Colonic mucosa (tissue), 4 donors: Measurements from ENCODE around the gene SHMT1. TPM values are rescaled to one million over a fixed set of nuclear protein-coding genes. Genes with fewer than 3 reads are reported as not detected.

Experiments used
- DNase-seq: peaks from one replicate; pipeline ENCODE4 v3.0.0-alpha.2; 2020
- H3K27ac ChIP-seq: fragments of 200-600 bp; one replicate; pipeline ENCODE4 v1.8.0; 2021
- H3K27me3 ChIP-seq: fragments of 200-600 bp; one replicate; pipeline ENCODE4 v1.8.0; 2021
- H3K36me3 ChIP-seq: fragments of 200-600 bp; one replicate; pipeline ENCODE4 v1.8.0; 2021
- H3K4me1 ChIP-seq: fragments of 200-600 bp; one replicate; pipeline ENCODE4 v1.8.0; 2021; ENCODE audit warnings: mild to moderate bottlenecking
- H3K4me3 ChIP-seq: fragments of 200-600 bp; one replicate; pipeline ENCODE4 v1.8.0; 2021
- H3K9ac ChIP-seq, 2 donors: one replicate each; pipeline ENCODE4 v1.7.0; 2013; ENCODE audit warnings: control low read depth in 2 of 2, low read depth in 2 of 2, low read length in 2 of 2
- H3K9me3 ChIP-seq: fragments of 200-600 bp; one replicate; pipeline ENCODE4 v1.8.0; 2021
- CTCF ChIP-seq: fragments of 200-600 bp; IDR thresholded peaks from one replicate; pipeline ENCODE4 v1.8.0; 2022; ENCODE audit warnings: antibody characterized with exemption, mild to moderate bottlenecking
- intact Hi-C: fragments of 100-400 bp; cut with DNase I; formaldehyde crosslinking; loops from one replicate; pipeline ENCODE4 v1.14.1; 2022
- microRNA-seq: library from miRNA; unstranded; fragments of <30 nt; microRNA quantifications from one replicate; pipeline ENCODE4, GENCODE V29; 2019
- total RNA-seq, 2 donors: library from RNA; stranded (reverse); fragmentation: NEBNext Ultra II Directional in 1 of 2; extraction: Animal tissue kit (Norgen Biotek cat#: 25700) in 1 of 2; gene quantifications; one replicate each; pipeline ENCODE4 v1.2.1, GENCODE V29; 2021
- donor health status: healthy.
- donor health status: DM: no; HTN: no; CAD: no.
- donor health status: DM: no; HTN: no; CAD: no.

Gene SHMT1
- total RNA-seq, 2 donors from 2014 or later = 41.4 to 58.0 TPM

DNA sequence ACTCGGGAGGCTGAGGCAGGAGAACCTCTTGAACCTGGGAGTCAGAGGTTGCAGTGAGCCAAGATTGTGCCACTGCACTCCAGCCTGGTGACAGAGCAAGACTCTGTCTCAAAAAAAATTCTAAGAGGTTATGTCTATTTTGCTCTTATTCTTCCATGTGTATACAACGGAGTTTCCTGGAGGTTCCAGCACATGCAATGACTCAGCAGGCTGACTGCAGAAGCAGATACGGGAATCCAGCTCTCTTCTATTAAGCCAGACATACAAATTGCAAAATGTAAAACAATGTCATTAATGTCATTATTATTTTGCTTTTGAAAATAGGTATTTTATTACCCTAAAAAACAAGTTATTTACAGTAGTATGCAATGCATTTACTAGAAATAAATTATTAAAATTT lies 84.5 kb downstream of the SHMT1 start:
- Histone ChIP-seq H3K9ac (no peak overlapping the region), H3K4me1 (no peaks in the 10 kb centered on the region), H3K9me3 (no peaks in the 10 kb centered on the region), H3K36me3 (no peaks in the 10 kb centered on the region), H3K4me3 (no peak overlapping the region), H3K27me3 (no peaks in the 10 kb centered on the region), H3K27ac (no peak overlapping the region)
- DNase-seq = no peak
- intact Hi-C loops = no loop called here
- TF ChIP-seq CTCF = no peak

Small RNAs within 50 kb of the gene (microRNA-seq; reads per million reads assigned to microRNA genes)
- not detected for gene MIR6778

Other genes with a start within 250 kb of the SHMT1 start
- 100 to 1,000 TPM in 1 of 2 donors, 10 to 100 TPM in 1; 94.8 to 130 TPM for gene ALKBH5, start 179.7 kb downstream of the SHMT1 start, total RNA-seq
- gene LLGL1, start 137.9 kb downstream of the SHMT1 start, total RNA-seq = 10 to 100 TPM in 1 of 2 donors, 1 to 10 TPM in 1; 7.8 to 13.1 TPM
- gene FLII, start 104.8 kb downstream of the SHMT1 start, total RNA-seq = 100 to 1,000 TPM; 263 to 293 TPM
- gene MIEF2, start 102.9 kb downstream of the SHMT1 start, total RNA-seq = 10 to 100 TPM; 13.2 to 15.3 TPM
- 10 to 100 TPM; 27.2 to 45.4 TPM for gene TOP3A, start 48.6 kb downstream of the SHMT1 start, total RNA-seq
- 10 to 100 TPM; 20.5 to 21.4 TPM for gene SMCR8, start 48.3 kb downstream of the SHMT1 start, total RNA-seq
- gene EVPLL, start 14.2 kb upstream of the SHMT1 start, total RNA-seq = under 1 TPM; 0.25 to 0.69 TPM
- gene LGALS9C, start 113.2 kb upstream of the SHMT1 start, total RNA-seq = 10 to 100 TPM; 24.5 to 60.9 TPM